ENCODE results near the gene FCGR2B.

DNA sequence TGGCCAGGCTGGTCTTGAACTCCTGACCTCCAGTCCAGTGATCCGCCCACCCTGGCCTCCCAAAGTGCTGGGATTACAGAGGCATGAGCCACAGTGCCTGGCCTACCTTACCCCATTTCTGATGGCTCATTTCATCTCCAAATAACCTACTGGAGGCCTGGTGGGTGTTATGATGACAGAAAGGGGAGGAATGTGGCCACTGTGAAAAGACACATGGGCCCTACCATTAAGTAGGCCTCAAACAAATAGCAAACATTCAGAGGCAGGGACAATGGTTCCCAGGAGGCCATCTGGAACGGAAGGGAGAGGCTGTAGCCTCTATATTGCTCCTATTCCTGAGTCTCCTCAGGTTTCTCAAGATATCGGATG lies 43.2 kb downstream of the FCGR2B start:
- TF ChIP-seq EZH2 (IDR thresholded peaks at IDR 0.05; ENCODE audit: insufficient read depth, low read length) (no peak), CTCF (IDR thresholded peaks at IDR 0.05; ENCODE audit: insufficient read depth, low read depth, low read length) (no peak)
